ENCODE measurements around the gene KCNG2. TPM values are rescaled to one million over a fixed set of nuclear protein-coding genes. Genes with fewer than 3 reads are reported as not detected.

The KCNG2 gene
- polyA plus RNA-seq, 1 of the 3 experiments (the other 2 are of a cell fraction), result not detected

GRCh38 chr18:79819064-79819967 is 21.6 kb downstream of the KCNG2 start:
- no peaks in the 10 kb centered on the region for H3K9me3 ChIP-seq
- H3K4me1 ChIP-seq (ENCODE audit: control insufficient read depth in 1 of 2, insufficient read depth in 2 of 2, low read depth in 1 of 2, low read length in 1 of 2), result no peaks in the 10 kb centered on the region; a peak in 1 of 4 replicates
- no peaks in the 10 kb centered on the region for H3K9me2 ChIP-seq
- no peak overlapping the region for H3K4me2 ChIP-seq
- no peak for DNase-seq
- no peak overlapping the region for H3K9ac ChIP-seq
- no peaks in the 10 kb centered on the region for H4K20me1 ChIP-seq (ENCODE audit: insufficient read depth)
- no peak for TF ChIP-seq CHD2 (IDR thresholded peaks at IDR 0.05; ENCODE audit: low read length, partially characterized antibody)
- TF ChIP-seq MAX (IDR thresholded peaks at IDR 0.05; ENCODE audit: low read depth), result no peak
- TF ChIP-seq JUND (IDR thresholded peaks at IDR 0.05), result no peak
- TF ChIP-seq SMC3 (IDR thresholded peaks at IDR 0.05; ENCODE audit: low read depth, low read length), result no peak
- no peak for TF ChIP-seq RAD21 (IDR thresholded peaks at IDR 0.05; ENCODE audit: low read length)
- no peak for TF ChIP-seq USF1 (IDR thresholded peaks at IDR 0.05; ENCODE audit: borderline replicate concordance, low read depth)
- no peak for TF ChIP-seq NRF1 (IDR thresholded peaks at IDR 0.05; ENCODE audit: low read depth, low read length)
- no peak for TF ChIP-seq TAF1 (IDR thresholded peaks at IDR 0.05; ENCODE audit: borderline replicate concordance, low read depth, low read length)
- TF ChIP-seq EP300 (IDR thresholded peaks at IDR 0.05; ENCODE audit: borderline replicate concordance in 1 of 2, low read depth in 1 of 2, low read length in 1 of 2), result no peak
- no peak for TF ChIP-seq GATA2 (CRISPR knock-in tag; IDR thresholded peaks at IDR 0.05)
- no peak for TF ChIP-seq CTCF (IDR thresholded peaks at IDR 0.05)
- TF ChIP-seq YY1 (IDR thresholded peaks at IDR 0.05; ENCODE audit: low read depth), result no peak
- H3K27ac ChIP-seq (ENCODE audit: low read depth in 2 of 2, low read length in 1 of 2), result no peak overlapping the region
- no peak overlapping the region for H2AFZ ChIP-seq (ENCODE audit: low read depth)
- WGBS (ENCODE audit: low lambda C conversion rate), result 35% methylated on average over 6 of the region's 26 CpGs
- CTCF ChIA-PET, result interaction anchor here (0.8 kb wide), 1 partner anchor 14 kb away, joined by 3 read pairs; no protein-coding TSS in a partner anchor
- no peaks in the 10 kb centered on the region for H3F3A ChIP-seq (replicated peaks; ENCODE audit: insufficient read depth)
- H3K27me3 ChIP-seq (ENCODE audit: insufficient read depth), result peaks cover 91% of the 10 kb centered on the region
- no peaks in the 10 kb centered on the region for H3K36me3 ChIP-seq (replicated peaks in 1 of 2; ENCODE audit: control insufficient read depth in 1 of 2, insufficient read depth in 2 of 2, low read length in 1 of 2)
- no peak overlapping the region for H3K4me3 ChIP-seq (ENCODE audit: low read depth in 2 of 2, low read length in 1 of 2)
- no peaks in the 10 kb centered on the region for H3K79me2 ChIP-seq (ENCODE audit: insufficient read depth)
- POLR2A ChIA-PET, result no interaction called here

- no peak for DNase-seq
- POLR2A ChIA-PET, result no interaction called here
- Histone ChIP-seq H3K9me3 (no peaks in the 10 kb centered on the region), H3K4me1 (ENCODE audit: control insufficient read depth in 1 of 2, insufficient read depth in 2 of 2, low read depth in 1 of 2, low read length in 1 of 2) (no peaks in the 10 kb centered on the region; a peak in 1 of 4 replicates), H3K9me2 (no peaks in the 10 kb centered on the region), H3F3A (replicated peaks; ENCODE audit: insufficient read depth) (no peaks in the 10 kb centered on the region), H3K9ac (no peak overlapping the region), H4K20me1 (ENCODE audit: insufficient read depth) (no peaks in the 10 kb centered on the region), H3K27ac (ENCODE audit: low read depth in 2 of 2, low read length in 1 of 2) (no peak overlapping the region), H2AFZ (ENCODE audit: low read depth) (no peak overlapping the region), H3K27me3 (ENCODE audit: insufficient read depth) (peaks cover 93% of the 10 kb centered on the region), H3K4me2 (no peak overlapping the region), H3K36me3 (replicated peaks in 1 of 2; ENCODE audit: control insufficient read depth in 1 of 2, insufficient read depth in 2 of 2, low read length in 1 of 2) (no peaks in the 10 kb centered on the region), H3K79me2 (ENCODE audit: insufficient read depth) (no peaks in the 10 kb centered on the region), H3K4me3 (ENCODE audit: low read depth in 2 of 2, low read length in 1 of 2) (no peak overlapping the region)
- CTCF ChIA-PET, result interaction anchor here (1.0 kb wide), 1 partner anchor 15 kb away, joined by 3 read pairs; no protein-coding TSS in a partner anchor
- WGBS (ENCODE audit: low lambda C conversion rate), result 6% methylated on average over 14 of the region's 14 CpGs
- no peak for TF ChIP-seq RAD21 (IDR thresholded peaks at IDR 0.05; ENCODE audit: low read length)
- no peak for TF ChIP-seq FOSL2 (IDR thresholded peaks at IDR 0.05; ENCODE audit: borderline replicate concordance, low read depth)
- TF ChIP-seq NFIC (IDR thresholded peaks at IDR 0.05; ENCODE audit: borderline replicate concordance), result no peak
- TF ChIP-seq CHD2 (IDR thresholded peaks at IDR 0.05; ENCODE audit: low read length, partially characterized antibody), result no peak
- no peak for TF ChIP-seq CTCF (IDR thresholded peaks at IDR 0.05)
- no peak for TF ChIP-seq SMC3 (IDR thresholded peaks at IDR 0.05; ENCODE audit: low read depth, low read length)
- TF ChIP-seq NRF1 (IDR thresholded peaks at IDR 0.05; ENCODE audit: low read depth, low read length), result no peak
- TF ChIP-seq MEF2A (IDR thresholded peaks at IDR 0.05; ENCODE audit: borderline replicate concordance, low read depth), result no peak
- TF ChIP-seq FOXJ3 (CRISPR knock-in tag; IDR thresholded peaks at IDR 0.05), result no peak
- TF ChIP-seq RFX5 (IDR thresholded peaks at IDR 0.05; ENCODE audit: low read length), result no peak
- no peak for TF ChIP-seq SIN3A (IDR thresholded peaks at IDR 0.05; ENCODE audit: borderline replicate concordance, low read depth, low read length)
- no peak for TF ChIP-seq TCF12 (IDR thresholded peaks at IDR 0.05)
- no peak for TF ChIP-seq EP300 (IDR thresholded peaks at IDR 0.05; ENCODE audit: borderline replicate concordance in 1 of 2, low read depth in 1 of 2, low read length in 1 of 2)
- TF ChIP-seq GABPA (IDR thresholded peaks at IDR 0.05; ENCODE audit: low read depth), result no peak
Measured at GRCh38 chr18:79819968-79820351, 22.2 kb downstream of the KCNG2 start.

Data from SK-N-SH (cell line).